Fibroblast of upper back skin (primary cell): ENCODE measurements around the gene SOHLH2.
A peak's percentile ranks its signal among the peaks of the same experiment; 100 is the strongest.

Experiments used
- DNase-seq: peaks from one replicate; pipeline ENCODE4 v3.0.0-alpha.2; 2013

SOHLH2 gene

GRCh38 chr13:36214163-36214921 is at the start of gene SOHLH2:
SOHLH2 (minus strand) TSS chr13:36214556; CDS start chr13:36214526, 30 bp downstream.
- DNase-seq = no peak

- no peak for DNase-seq
Measured at GRCh38 chr13:36261976-36262375, 47.6 kb upstream of the SOHLH2 start.

- DNase-seq = no peak
Measured at GRCh38 chr13:36261011-36261410, 46.7 kb upstream of the SOHLH2 start.

GRCh38 chr13:36259361-36260137 is 45.2 kb upstream of the SOHLH2 start:
- no peak for DNase-seq

- DNase-seq = no peak
Measured at GRCh38 chr13:36258831-36259230, 44.5 kb upstream of the SOHLH2 start.

- DNase-seq = peak; percentile 2
Measured at GRCh38 chr13:36251526-36251925, 37.2 kb upstream of the SOHLH2 start.

- no peak for DNase-seq
Measured at GRCh38 chr13:36251017-36251416, 36.7 kb upstream of the SOHLH2 start.

- DNase-seq = no peak
Measured at GRCh38 chr13:36248700-36249099, 34.3 kb upstream of the SOHLH2 start.

GRCh38 chr13:36244990-36245389 is 30.6 kb upstream of the SOHLH2 start:
- no peak for DNase-seq

GRCh38 chr13:36244073-36244472 is 29.7 kb upstream of the SOHLH2 start:
- DNase-seq = no peak

GRCh38 chr13:36242761-36243160 is 28.4 kb upstream of the SOHLH2 start:
- DNase-seq = no peak

- DNase-seq = no peak
Measured at GRCh38 chr13:36231236-36231635, 16.9 kb upstream of the SOHLH2 start.

GRCh38 chr13:36224730-36225129 is 10.4 kb upstream of the SOHLH2 start:
- no peak for DNase-seq

GRCh38 chr13:36219883-36220282 is 5.5 kb upstream of the SOHLH2 start:
- no peak for DNase-seq

- DNase-seq = no peak
Measured at GRCh38 chr13:36217456-36217855, 3.1 kb upstream of the SOHLH2 start.

- DNase-seq = no peak
Measured at GRCh38 chr13:36212789-36213188, 1.6 kb downstream of the SOHLH2 start.

- no peak for DNase-seq
Measured at GRCh38 chr13:36211567-36211966, 2.8 kb downstream of the SOHLH2 start.

- no peak for DNase-seq
Measured at GRCh38 chr13:36210738-36211137, 3.6 kb downstream of the SOHLH2 start.

GRCh38 chr13:36207672-36208071 is 6.7 kb downstream of the SOHLH2 start:
- DNase-seq = no peak

- DNase-seq = peak; percentile 13
Measured at GRCh38 chr13:36193151-36193855, 21.1 kb downstream of the SOHLH2 start.

- DNase-seq = no peak
Measured at GRCh38 chr13:36192166-36192565, 22.2 kb downstream of the SOHLH2 start.

GRCh38 chr13:36190771-36191170 is 23.6 kb downstream of the SOHLH2 start:
- no peak for DNase-seq

- DNase-seq = no peak
Measured at GRCh38 chr13:36188441-36188840, 25.9 kb downstream of the SOHLH2 start.

GRCh38 chr13:36183901-36184300 is 30.5 kb downstream of the SOHLH2 start:
- no peak for DNase-seq
